CD4-positive, alpha-beta T cell treated with Interleukin-21 for 1 hour (primary cell): ENCODE measurements around the gene SLC49A3.
"Not testable (repeated sequence)": the region's sequence is repeated elsewhere in the genome, so short reads cannot be mapped to it uniquely, and the experiment has no call there.

Source experiments
- DNase-seq: peaks from one replicate; pipeline ENCODE4 v3.0.0-alpha.2; 2020

Gene SLC49A3

DNA sequence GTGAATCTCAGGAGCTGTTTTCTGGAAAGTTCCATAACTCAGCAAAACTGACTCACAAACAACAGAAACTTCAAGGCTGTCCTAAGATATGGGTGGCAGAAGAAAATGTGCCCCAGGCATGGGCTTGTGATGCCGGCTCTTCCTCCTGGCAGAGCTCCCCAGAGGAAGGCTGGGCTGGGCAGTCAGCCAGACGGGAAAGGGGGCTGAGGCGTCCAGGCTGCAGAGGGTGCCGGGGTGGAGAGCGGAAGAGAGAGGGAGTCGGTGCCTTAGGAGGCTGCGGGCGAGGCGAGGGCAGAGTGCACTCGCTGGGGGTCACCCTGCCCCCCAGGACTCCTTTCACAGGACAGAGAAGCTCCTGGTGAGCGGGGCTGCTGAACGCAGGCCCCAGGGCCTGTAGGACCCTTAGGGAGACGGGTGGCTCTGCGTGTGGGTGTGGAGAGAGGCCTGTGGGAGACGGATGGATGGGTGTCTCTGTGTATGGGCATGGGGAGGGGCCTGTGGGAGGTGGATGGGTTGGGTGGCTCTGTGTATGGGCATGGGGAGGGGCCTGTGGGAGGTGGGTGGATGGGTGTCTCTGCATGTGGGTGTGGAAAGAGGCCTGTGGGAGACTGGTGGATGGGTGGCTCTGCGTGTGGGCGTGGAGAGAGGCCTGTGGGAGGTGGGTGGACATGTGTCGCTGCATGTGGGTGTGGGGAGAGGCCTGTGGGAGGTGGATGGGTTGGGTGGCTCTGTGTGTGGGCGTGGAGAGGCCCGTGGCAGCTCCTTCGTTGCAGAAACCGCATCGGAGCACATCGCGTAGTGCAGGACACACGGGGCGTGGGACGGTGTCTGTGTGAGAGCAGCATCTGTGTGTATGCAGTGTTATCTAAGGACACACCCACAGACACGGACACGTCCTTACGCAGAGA lies 32.6 kb upstream of the SLC49A3 start:
- no peak for DNase-seq

DNA sequence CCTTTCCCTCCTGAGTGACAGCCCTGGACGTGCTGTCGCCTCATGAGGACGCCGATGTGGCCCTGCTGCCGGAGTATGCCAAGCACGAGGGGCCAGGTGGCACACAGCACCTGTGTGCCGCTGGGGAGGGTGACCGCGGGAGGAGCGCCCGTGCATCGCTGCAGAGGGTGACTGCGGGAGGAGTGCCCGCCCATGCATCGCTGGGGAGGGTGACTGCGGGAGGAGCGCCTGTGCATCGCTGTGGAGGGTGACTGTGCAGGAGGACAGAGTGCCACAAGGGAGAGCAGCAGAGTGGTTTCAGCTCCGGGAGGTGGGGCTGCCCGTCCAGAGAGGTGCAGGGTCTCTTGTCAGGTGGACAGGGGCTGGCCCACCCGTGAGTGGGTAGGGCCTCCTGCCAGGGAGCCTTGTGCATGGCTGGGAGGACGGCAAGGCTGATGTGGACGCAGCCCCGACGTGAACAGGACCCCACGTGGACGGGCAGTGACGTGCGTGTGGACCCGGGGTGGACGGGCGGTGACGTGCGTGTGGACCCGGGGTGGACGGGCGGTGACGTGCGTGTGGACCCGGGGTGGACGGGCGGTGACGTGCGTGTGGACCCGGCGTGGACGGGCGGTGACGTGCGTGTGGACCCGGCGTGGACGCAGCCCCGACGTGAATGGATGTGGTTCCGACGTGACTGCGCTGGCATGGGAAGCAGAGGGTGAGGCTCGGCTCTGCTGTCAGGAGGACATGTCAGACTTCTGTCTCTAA lies 31.3 kb upstream of the SLC49A3 start:
- no peak for DNase-seq

DNA sequence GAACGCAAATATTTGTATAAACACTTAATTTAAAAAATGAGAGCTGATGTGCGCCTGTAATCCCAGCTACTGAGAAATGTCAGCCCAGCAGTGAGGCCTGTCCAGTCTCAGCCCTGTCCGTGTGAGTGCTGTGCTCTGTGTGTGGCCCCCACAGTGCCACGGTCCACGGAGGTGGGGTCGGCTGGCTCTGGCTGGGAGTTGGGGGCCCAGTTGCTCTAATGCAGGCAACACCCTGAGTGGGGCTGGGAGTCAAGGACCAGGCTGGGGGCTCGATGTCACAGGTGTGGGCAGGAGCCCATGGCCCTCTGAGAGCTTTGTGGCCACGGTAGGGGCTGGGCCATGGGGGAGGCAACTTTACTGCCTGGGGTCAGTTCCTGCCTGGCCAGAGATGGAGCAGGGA lies 29.5 kb upstream of the SLC49A3 start:
- no peak for DNase-seq

DNA sequence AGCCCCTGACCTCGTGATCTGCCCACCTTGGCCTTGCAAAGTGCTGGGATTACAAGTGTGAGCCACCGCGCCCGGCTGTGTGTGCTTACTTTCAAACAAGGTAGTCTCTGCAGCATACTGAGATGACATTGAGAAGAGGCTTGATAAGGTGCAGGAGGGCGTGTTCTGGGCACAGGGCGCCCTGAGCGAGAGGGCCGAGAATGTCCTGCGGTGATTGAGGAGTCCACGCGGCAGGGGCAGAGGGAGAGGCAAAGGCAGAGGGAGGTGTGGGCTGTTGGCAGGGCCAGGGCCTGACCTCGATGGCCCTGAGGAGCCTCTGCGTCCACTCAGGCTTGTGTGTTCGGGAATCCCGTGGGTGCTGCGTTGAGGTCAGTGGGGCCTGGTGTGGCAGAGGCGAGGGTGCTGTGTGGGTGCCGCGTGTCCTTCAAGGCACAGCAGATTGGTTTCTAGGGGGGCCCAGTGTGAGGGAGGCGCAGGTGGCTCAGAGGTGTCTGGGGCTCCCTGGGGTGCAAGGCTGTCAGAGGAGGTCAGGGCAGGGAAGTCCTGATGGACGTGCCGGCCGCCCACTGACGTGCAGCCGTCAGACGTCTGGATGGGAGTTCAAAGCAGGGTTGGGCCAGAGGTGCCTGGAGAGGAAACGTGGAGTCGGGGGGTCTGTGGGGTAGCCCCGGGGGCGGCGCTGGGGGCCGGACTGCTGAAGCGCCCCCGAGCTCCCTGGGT lies 28.8 kb upstream of the SLC49A3 start:
- DNase-seq, result no peak

DNA sequence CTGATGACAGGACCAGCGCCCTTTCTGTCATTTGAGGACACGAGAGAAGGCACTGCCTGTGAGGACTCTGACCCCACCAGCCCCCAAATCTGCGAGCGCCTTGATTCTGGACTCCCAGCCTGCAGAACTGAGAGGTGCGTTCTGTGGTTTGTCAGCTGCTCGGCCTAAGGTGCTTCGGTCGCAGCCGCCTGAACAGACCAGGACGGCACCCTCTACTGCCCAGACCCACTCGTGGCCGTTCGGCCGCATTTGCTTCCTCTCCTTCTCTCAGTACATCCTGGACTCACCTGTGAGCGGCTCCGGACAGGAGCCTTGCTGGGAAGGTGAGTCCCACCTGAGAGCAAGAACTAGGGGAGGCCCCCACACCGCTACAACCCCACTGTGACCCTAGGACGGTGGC lies 25.1 kb upstream of the SLC49A3 start:
- no peak for DNase-seq

DNA sequence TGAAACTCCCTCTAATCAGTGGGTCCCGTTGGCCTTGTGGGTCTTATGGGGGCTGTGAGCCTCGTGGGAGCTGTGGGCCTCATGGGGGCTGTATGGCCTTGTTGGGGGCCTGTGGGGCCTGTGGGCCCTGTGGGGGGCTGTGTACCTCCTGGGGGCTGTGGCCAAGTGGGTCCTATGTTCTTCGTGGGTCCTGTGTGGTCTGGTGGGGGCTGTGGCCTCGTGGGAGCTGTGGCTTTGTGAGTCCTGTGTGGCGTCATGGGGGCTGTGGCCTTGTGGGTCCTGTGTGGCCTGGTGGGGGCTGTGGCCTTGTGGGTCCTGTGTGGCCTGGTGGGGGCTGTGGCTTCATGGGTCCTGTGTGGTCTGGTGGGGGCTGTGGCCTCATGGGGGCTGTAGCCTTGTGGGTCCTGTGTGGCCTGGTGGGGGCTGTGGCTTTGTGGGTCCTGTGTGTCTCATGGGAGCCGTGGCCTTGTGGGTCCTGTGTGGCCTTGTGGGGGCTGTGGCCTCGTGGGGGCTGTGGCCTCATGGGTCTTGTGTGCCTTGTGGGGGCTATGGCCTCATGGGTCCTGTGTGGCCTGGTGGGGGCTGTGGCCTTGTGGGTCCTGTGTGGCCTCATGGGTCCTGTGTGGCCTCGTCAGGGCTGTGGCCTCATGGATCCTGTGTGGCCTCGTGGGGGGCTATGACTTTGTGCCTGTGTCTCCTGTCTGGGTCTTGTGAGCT lies 24.1 kb upstream of the SLC49A3 start:
- DNase-seq, result no peak

DNA sequence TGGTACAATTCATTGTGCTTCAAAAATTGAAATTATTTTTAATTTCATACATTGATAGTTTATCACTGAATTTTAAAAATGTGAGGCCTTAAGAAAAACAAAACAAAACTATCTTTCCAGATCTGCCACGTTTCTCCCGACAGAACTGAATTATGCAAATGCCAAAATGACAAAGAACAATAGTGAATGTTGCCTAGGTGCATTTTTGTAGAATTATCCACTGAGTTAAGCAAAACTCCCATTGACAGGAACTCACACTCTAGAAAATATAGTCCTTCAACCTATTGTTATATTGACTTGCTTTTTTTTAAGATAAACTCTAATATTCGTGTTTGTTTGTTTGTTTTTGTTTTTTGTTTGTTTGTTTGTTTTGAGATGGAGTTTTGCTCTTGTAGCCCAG lies 23.1 kb upstream of the SLC49A3 start:
- DNase-seq, result no peak

DNA sequence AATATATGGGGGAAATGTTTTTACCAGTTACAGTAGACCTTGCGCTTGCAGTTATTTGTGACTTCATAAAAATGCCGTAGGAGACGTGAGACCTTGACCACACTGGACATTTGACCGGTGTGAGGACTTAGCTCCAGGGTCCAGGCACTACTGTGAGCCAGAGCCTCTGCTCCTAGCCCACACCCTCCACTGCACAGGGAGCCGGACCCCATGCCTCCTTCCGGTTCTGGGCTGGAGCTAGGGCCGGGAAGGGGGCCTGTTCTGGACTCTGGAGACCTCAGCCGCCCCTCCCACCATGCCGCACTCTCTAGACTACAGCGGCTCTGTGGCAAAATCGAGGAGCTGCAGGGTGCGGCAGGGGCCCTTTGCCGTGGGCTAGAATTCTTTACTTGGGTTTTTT lies 22.0 kb upstream of the SLC49A3 start:
- DNase-seq, result no peak

DNA sequence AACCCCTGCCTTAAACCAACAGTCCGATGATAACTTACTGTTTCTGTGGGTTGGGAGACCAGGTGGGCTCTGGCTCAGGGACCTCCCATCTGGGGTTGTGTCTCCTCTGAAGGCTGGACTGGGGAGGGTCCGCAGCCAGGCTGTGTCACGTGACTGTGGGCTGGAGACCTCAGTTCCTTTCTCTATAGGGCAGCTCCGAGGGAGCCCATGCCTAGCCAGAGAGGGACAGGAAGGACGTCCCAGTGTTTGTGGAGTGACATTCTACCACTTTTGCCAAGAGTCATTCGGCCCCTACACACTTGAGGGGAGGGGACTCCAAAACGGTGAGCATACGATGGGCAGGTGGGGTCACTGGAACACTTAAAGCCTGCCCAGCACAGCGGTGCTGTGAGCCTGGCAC lies 21.2 kb upstream of the SLC49A3 start:
- no peak for DNase-seq

DNA sequence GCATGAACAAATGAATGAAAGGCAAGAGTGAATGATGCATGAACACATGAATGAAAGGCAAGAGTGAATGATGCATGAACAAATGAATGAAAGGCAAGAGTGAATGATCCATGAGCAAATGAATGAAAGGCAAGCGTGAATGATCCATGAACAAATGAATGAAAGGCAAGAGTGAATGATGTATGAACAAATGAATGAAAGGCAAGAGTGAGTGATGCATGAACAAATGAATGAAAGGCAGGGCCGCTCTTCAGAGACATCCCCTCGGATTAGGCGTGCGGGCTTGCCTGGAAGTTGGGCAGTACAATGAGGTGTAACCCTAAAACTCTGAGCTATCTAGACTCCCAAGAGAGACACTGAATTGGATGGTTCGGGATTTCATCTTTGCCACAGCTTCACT lies 20.4 kb upstream of the SLC49A3 start:
- no peak for DNase-seq

DNA sequence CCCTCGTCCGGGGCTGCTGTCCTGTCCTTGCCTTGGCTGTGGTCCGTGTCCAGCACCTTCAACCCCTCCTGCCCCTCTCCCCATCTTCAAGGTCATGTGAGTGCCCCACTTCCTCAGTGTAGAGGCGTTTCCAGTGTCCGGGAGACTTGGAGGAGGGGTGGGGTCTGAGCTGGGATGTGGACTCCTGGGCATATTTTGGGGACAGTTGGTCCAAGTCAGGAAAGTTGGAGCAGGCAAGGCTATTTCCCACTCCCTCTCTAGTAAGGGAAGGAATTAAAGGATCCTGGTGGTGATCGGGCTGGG lies 19.6 kb upstream of the SLC49A3 start:
- DNase-seq, result no peak

DNA sequence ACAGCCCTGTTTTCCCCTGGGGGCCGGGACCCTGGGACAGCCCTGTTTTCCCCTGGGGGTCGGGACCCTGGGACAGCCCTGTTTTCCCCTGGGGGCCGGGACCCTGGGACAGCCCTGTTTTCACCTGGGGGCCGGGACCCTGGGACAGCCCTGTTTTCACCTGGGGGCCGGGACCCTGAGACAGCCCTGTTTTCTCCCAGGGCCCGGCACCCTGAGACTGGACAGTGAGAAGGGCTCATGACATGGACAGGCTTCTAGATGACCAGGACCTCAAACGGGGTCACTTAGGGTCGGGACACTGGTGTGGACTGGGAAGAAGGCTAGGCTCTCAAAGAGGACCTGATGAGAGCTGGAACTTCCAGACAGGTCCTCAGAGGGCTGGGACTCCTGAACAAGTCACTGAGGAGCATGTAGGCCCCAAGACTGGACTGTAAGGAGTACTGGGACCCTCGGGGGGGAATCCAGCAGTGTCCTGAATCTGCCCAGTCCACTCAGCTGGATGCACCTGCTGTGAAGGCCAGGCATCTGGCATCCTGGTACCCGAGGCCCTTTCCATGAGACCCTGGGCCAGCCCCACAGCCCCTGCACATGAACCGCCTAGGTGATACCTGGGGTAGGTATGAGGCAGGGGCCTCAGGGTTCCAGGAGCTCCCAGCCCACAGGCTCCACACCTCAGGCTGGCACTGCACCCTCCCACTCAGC lies 19.1 kb upstream of the SLC49A3 start:
- no peak for DNase-seq

DNA sequence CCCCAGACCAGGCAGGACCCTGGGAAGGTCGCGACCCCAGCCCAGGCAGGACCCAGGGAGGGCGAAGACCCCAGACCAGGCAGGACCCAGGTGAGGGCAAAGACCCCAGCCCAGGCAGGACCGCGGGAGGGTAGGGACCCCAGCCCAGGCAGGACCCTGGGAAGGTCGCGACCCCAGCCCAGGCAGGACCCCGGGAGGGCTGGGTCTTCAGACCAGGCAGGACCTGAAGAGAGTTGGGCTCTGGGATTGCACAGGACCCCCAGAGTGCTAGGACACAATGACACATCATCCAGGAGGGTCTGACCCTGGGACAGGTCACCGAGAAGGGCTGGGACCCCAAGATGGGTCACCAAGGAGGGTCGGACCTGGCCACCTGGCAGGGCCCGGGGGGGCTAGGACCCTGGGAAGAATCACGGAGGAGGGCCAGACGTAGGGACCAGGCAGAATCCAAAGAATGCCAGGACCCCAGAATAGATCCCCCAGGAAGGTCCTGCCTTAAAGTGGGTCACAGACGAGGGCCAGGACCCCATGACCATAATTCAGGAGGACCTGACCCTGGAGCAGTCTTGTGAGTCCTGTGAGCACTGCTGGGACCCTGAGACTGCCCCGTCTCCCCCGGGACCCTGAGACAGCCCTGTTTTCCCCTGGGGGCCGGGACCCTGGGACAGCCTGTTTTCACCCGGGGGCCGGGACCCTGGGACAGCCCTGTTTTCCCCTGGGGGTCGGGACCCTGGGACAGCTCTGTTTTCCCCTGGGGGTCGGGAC lies 18.1 kb upstream of the SLC49A3 start:
- DNase-seq, result no peak

DNA sequence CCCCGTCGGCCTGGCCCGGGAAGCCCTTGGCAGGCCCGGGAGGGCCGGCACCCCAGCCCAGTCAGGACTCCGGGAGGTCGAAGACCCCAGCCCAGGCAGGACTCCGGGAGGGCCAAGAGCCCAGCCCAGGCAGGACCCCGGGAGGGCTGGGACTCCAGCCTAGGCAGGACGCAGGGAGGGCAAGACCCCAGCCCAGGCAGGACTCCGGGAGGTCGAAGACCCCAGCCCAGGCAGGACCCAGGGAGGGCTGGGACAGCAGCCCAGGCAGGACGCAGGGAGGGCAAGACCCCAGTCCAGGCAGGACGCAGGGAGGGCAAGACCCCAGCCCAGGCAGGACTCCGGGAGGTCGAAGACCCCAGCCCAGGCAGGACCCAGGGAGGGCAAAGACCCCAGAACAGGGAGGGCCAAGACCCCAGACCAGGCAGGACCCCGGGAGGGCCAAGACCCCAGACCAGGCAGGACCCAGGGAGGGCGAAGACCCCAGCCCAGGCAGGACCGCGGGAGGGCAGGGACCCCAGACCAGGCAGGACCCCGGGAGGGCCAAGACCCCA lies 17.2 kb upstream of the SLC49A3 start:
- not testable (repeated sequence) for DNase-seq

DNA sequence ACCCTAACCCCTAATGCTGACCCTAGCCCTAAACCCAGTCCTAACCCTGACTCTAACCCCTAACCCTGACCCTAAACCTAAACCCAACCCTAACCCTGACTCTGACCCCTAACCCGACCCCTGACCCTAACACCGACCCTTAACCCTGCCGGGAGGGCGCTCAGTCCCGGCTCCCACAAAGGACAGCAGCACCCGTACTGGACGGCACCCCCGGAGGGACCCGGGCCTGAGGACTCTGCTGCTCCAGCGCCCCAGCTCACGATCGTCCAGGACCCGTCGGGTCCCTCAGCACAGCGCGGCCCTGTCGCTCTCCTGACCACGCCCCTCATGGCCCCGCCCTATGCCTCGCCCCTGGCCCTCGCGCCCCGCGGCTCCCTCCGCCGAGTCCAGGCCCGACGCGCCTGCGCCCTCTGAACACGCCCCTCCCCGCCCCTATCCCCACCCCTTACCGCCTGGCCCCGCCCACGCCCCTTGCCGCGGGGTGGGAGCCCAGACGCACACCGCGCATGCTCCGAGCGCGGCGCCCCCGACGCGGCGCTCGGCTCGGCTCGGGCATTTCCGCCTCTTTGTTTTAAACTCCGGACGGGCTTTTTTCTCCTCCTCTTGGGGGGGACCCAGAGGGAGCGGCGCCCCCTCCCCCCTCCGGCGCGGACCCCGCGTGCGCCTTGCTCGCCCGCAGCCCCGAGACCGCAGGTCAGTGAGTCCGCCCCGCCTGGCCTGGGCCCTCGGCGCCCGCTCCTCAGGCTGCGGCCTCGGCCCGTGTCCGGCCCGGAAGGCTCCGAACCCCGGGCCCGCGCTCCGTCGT lies 16.5 kb upstream of the SLC49A3 start, which contains the start of gene PCGF3:
TSS of gene PCGF3 (plus strand) at position 555 of the 805 bp plus-strand sequence. CDS start 27,849 bp downstream, outside the sequence.
- DNase-seq, result peak; percentile 96

DNA sequence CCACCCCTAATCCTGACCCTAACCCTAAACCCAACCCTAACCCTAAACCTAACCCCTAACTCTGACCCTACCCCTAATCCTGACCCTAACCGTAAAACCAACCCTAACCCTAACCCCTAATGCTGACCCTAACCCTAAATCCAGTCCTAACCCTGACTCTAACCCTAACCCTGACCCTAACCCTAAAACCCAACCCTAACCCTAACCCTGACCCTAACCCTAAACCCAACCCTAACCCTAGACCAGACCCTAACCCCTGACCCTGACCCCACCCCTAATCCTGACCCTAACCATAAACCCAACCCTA lies 16.0 kb upstream of the SLC49A3 start:
- no peak for DNase-seq

DNA sequence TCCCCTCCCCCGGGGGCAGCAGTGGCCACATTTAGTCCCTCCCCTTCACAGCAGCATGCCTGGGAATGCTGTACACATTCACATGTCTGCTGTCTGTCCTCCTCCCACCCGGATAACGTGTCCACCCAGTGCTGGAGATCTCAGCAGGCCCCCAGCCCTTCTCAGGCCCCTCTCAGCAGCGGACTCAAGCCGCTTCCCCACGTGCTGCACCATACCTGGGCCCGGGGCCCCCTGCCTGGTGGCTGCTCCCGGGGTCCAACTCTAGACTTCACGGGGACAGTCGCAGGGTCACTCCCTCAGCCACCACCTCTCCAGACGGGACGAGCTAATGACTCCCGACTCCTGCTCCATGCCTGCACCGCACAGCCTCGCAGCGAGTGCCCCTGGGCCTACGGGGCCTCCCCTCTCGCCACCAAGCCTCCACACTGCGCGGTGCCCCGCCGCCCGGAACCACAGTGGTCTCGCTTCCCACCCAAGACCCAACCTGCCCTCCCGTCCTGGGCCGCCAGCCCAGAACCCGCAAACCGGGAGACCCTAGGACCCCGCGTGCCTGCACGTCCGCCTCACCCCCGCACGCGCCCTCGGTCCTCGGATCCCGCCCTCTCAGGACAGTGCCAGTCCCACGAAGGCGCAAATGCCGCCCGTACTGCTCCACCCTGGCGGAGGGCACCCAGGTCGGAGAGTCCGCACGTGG lies 15.4 kb upstream of the SLC49A3 start:
- no peak for DNase-seq

DNA sequence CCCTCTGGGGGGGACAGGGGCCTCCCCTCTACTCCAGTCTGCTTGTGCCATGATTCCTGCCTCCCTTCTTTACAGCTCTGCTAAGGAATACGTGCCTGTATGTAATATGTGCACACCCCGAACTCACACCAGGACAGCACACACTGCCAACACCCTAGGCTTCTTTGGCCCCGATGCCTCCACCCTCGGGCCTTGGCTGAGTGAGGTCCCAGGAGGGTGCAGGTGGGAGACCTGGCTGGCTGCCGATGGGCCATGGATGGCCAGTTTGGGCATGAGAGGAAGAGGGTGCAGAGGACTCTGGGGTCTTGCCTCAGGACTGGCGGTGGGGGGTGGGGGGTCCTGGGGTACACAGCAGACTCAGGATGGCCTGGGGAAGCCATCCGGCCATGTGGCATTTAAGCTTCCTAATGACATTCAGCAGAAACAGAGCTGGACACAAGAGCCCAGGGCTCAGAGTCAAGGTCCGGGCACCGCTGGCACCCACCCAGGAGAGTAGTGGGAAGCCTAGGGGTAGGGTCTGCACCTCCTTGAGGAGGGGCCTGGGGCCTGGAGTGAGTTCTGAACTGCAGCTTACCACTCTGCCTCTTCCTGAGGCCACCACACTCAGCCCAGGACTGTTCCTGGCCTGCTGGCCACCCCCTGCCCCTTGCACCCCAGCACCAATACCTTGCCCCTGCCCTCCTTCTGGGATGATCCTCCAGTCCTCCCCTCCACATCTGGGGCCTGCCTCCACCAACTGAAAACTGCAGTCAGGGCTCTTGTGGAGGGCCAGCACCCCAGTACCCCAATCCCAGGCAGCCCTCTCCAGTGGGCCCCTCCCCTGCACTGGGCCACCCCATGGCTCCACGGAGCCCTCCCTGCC lies 14.6 kb upstream of the SLC49A3 start:
- no peak for DNase-seq

DNA sequence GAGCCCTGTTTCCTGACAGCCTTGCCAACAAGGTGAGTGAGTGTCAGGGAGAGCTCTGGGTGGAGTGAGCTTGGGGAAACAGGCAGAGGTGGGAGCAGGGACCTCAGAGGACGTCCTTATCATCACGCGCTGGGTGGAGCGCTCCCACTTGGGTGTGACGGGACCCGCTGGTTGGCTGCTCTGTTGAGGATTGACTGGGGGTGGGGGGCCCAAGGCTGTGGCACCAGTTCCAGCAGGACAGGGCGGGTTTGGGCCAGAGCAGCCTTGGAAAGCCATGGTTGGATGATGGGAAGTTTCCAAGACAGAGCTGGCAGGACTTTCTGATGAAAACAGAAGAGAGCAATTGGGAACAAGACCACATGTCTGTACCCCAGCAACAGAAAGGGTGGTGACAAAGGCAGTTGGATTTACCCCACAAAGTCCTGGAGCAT lies 13.7 kb upstream of the SLC49A3 start:
- DNase-seq, result no peak
